Measurements from ENCODE around the gene FAS. TPM values are rescaled to one million over a fixed set of nuclear protein-coding genes. Genes with fewer than 3 reads are reported as not detected.

FAS gene
- total RNA-seq, 1 experiment from 2014 or later: 7.6 TPM

DNA sequence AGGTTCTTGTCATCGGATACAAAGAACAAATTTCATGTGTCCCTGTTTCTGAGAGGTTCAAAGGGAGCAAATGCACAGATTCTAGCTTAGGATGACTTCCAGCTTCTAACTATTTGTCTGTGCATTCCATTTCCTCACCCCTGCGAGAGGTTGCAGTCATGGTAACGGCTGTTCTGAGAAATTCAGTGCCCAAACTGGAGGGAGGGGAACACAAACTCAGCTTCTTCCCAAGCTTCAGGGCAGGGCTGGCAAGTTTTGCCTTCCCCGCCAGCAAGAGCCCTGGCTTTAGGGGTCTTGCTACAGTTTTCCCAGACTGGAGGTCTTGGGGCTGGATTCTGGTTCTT is 11.1 kb downstream of the FAS start:
- no peaks in the 10 kb centered on the region for H3K9me2 ChIP-seq (ENCODE audit: insufficient read depth)
- H2AFZ ChIP-seq: no peak overlapping the region
- no TSS peak for BruUV-seq (replicated peaks)
- H3K4me3 ChIP-seq: no peak overlapping the region
- H3K27me3 ChIP-seq (ENCODE audit: insufficient read depth, low read depth): no peaks in the 10 kb centered on the region
- no peak for TF ChIP-seq EZH2 (IDR thresholded peaks at IDR 0.05; ENCODE audit: low read depth)
- TF ChIP-seq, protein P1, sequence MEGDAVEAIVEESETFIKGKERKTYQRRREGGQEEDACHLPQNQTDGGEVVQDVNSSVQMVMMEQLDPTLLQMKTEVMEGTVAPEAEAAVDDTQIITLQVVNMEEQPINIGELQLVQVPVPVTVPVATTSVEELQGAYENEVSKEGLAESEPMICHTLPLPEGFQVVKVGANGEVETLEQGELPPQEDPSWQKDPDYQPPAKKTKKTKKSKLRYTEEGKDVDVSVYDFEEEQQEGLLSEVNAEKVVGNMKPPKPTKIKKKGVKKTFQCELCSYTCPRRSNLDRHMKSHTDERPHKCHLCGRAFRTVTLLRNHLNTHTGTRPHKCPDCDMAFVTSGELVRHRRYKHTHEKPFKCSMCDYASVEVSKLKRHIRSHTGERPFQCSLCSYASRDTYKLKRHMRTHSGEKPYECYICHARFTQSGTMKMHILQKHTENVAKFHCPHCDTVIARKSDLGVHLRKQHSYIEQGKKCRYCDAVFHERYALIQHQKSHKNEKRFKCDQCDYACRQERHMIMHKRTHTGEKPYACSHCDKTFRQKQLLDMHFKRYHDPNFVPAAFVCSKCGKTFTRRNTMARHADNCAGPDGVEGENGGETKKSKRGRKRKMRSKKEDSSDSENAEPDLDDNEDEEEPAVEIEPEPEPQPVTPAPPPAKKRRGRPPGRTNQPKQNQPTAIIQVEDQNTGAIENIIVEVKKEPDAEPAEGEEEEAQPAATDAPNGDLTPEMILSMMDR (conservative IDR thresholded peaks at IDR 0.05): no peak
- H3K27ac ChIP-seq: no peak overlapping the region
- no peaks in the 10 kb centered on the region for H3K4me1 ChIP-seq (replicated peaks; ENCODE audit: insufficient read depth)
- H3K4me2 ChIP-seq: no peak overlapping the region
- no peaks in the 10 kb centered on the region for H3K79me2 ChIP-seq (ENCODE audit: low read depth)
- CTCF ChIA-PET: no interaction called here
- no peaks in the 10 kb centered on the region for H4K20me1 ChIP-seq (ENCODE audit: insufficient read depth)
- intact Hi-C loops (cut with micrococcal nuclease; ENCODE audit: unreplicated experiment): no loop called here
- POLR2A ChIA-PET (ENCODE audit: unreplicated experiment): no interaction called here
- no peak for DNase-seq
- H3K9me3 ChIP-seq (ENCODE audit: insufficient read depth, low read depth): no peaks in the 10 kb centered on the region
- H3K36me3 ChIP-seq (ENCODE audit: low read depth): no peaks in the 10 kb centered on the region
- no peaks in the 10 kb centered on the region for H3F3A ChIP-seq (ENCODE audit: insufficient read depth, low read depth)

- no peaks in the 10 kb centered on the region for H3K4me1 ChIP-seq (replicated peaks; ENCODE audit: insufficient read depth)
Observed at GRCh38 chr10:89002226-89002978, 11.8 kb downstream of the FAS start.

DNA sequence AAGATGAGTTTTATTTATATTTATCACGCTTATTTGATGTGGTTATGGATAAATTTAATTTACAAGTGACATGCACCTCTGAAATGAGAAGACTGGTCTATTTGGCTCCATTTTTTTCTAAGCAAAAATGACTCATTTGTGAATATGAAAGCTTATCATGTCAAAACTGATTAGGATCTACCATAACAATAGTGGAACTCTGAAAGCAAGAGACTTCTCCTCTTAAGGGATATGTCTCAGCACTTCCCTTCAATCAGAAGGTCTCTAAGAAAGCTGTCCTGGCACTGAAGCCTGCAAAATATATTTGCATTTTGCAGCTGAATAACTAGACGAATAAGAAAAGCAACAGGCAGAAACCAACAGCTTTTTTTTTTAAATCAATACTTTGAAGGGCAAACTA is 12.7 kb downstream of the FAS start:
- no peaks in the 10 kb centered on the region for H3K9me2 ChIP-seq (ENCODE audit: insufficient read depth)
- no peak overlapping the region for H3K27ac ChIP-seq
- no peaks in the 10 kb centered on the region for H3K4me1 ChIP-seq (replicated peaks; ENCODE audit: insufficient read depth)
- no peak for TF ChIP-seq EZH2 (IDR thresholded peaks at IDR 0.05; ENCODE audit: low read depth)
- TF ChIP-seq, protein P1 (conservative IDR thresholded peaks at IDR 0.05): no peak
- H3K4me3 ChIP-seq: no peak overlapping the region
- H3K4me2 ChIP-seq: no peak overlapping the region
- ChIA-PET CTCF (interaction anchor here (0.6 to 0.9 kb wide), 2 partner anchors 10 to 227 kb away, joined by 3 to 4 read pairs; no protein-coding TSS in a partner anchor), POLR2A (ENCODE audit: unreplicated experiment) (no interaction called here)
- no TSS peak for BruUV-seq (replicated peaks)
- no peaks in the 10 kb centered on the region for H4K20me1 ChIP-seq (ENCODE audit: insufficient read depth)
- no peak for DNase-seq
- H3K27me3 ChIP-seq (ENCODE audit: insufficient read depth, low read depth): no peaks in the 10 kb centered on the region
- no peak overlapping the region for H2AFZ ChIP-seq
- H3F3A ChIP-seq (ENCODE audit: insufficient read depth, low read depth): no peaks in the 10 kb centered on the region
- H3K79me2 ChIP-seq (ENCODE audit: low read depth): no peaks in the 10 kb centered on the region
- H3K9me3 ChIP-seq (ENCODE audit: insufficient read depth, low read depth): no peaks in the 10 kb centered on the region
- intact Hi-C loops (cut with micrococcal nuclease; ENCODE audit: unreplicated experiment): no loop called here
- H3K36me3 ChIP-seq (ENCODE audit: low read depth): no peaks in the 10 kb centered on the region

More at GRCh38 chr10:89002226-89002978, 11.8 kb downstream of the FAS start:
- Histone ChIP-seq H3K4me3 (no peak overlapping the region), H3K9me2 (ENCODE audit: insufficient read depth) (no peaks in the 10 kb centered on the region), H3K27me3 (ENCODE audit: insufficient read depth, low read depth) (no peaks in the 10 kb centered on the region), H4K20me1 (ENCODE audit: insufficient read depth) (no peaks in the 10 kb centered on the region), H2AFZ (no peak overlapping the region), H3F3A (ENCODE audit: insufficient read depth, low read depth) (no peaks in the 10 kb centered on the region), H3K27ac (no peak overlapping the region), H3K9me3 (ENCODE audit: insufficient read depth, low read depth) (no peaks in the 10 kb centered on the region), H3K79me2 (ENCODE audit: low read depth) (no peaks in the 10 kb centered on the region), H3K36me3 (ENCODE audit: low read depth) (no peaks in the 10 kb centered on the region), H3K4me2 (no peak overlapping the region)
- intact Hi-C loops (cut with micrococcal nuclease; ENCODE audit: unreplicated experiment): no loop called here
- no TSS peak for BruUV-seq (replicated peaks)
- CTCF ChIA-PET: no interaction called here
- POLR2A ChIA-PET (ENCODE audit: unreplicated experiment): no interaction called here
- DNase-seq: no peak
- no peak for TF ChIP-seq EZH2 (IDR thresholded peaks at IDR 0.05; ENCODE audit: low read depth)
- TF ChIP-seq, protein P1 (conservative IDR thresholded peaks at IDR 0.05): no peak
